HG02798 (cell line): ENCODE results near the gene SERPINA9.
"Not testable (repeated sequence)": the region's sequence is repeated elsewhere in the genome, so short reads cannot be mapped to it uniquely, and the experiment has no call there.

Experiments
- ATAC-seq: cut with Tn5 transposase; IDR thresholded peaks from one replicate; pipeline ENCODE4 v1.9.1; 2021; ENCODE audit warnings: mild to moderate bottlenecking; ENCODE audit not compliant: unreplicated experiment, poor library complexity

The SERPINA9 gene

GRCh38 chr14:94489336-94489735, 13.3 kb upstream of the SERPINA9 start:
- no peak for ATAC-seq

GRCh38 chr14:94486883-94487282, 10.9 kb upstream of the SERPINA9 start:
- ATAC-seq = no peak

- ATAC-seq = peak; percentile 47
These were observed 10.2 kb upstream of the SERPINA9 start for GRCh38 chr14:94485944-94486841.

GRCh38 chr14:94484481-94484880, 8.5 kb upstream of the SERPINA9 start:
- ATAC-seq = no peak

GRCh38 chr14:94483729-94484275, 7.8 kb upstream of the SERPINA9 start:
- no peak for ATAC-seq

GRCh38 chr14:94483071-94483451, 7.1 kb upstream of the SERPINA9 start:
- peak; percentile 63 for ATAC-seq

- ATAC-seq = not testable (repeated sequence)
These were observed 6.4 kb upstream of the SERPINA9 start for GRCh38 chr14:94482132-94483070.

- ATAC-seq = peak; percentile 40
These were observed 5.6 kb upstream of the SERPINA9 start for GRCh38 chr14:94481468-94482131.

GRCh38 chr14:94480809-94481208, 4.8 kb upstream of the SERPINA9 start:
- ATAC-seq = no peak

GRCh38 chr14:94478420-94478819, 2.4 kb upstream of the SERPINA9 start:
- no peak for ATAC-seq

- no peak for ATAC-seq
These were observed 1.4 kb downstream of the SERPINA9 start for GRCh38 chr14:94474581-94475031.

- ATAC-seq = no peak
These were observed 2.2 kb downstream of the SERPINA9 start for GRCh38 chr14:94473666-94474410.

GRCh38 chr14:94472842-94473241, 3.2 kb downstream of the SERPINA9 start:
- ATAC-seq = no peak

- ATAC-seq = no peak
These were observed 5.0 kb downstream of the SERPINA9 start for GRCh38 chr14:94471045-94471444.

GRCh38 chr14:94470311-94470710, 5.7 kb downstream of the SERPINA9 start:
- ATAC-seq = no peak

- ATAC-seq = no peak
These were observed 6.7 kb downstream of the SERPINA9 start for GRCh38 chr14:94469261-94469660.

- no peak for ATAC-seq
These were observed 8.1 kb downstream of the SERPINA9 start for GRCh38 chr14:94467728-94468520.

- no peak for ATAC-seq
These were observed 9.2 kb downstream of the SERPINA9 start for GRCh38 chr14:94466706-94467370.
